Measurements from ENCODE around the gene FOXO3.
"Not testable (repeated sequence)": the region's sequence is repeated elsewhere in the genome, so short reads cannot be mapped to it uniquely, and the experiment has no call there.

DNA sequence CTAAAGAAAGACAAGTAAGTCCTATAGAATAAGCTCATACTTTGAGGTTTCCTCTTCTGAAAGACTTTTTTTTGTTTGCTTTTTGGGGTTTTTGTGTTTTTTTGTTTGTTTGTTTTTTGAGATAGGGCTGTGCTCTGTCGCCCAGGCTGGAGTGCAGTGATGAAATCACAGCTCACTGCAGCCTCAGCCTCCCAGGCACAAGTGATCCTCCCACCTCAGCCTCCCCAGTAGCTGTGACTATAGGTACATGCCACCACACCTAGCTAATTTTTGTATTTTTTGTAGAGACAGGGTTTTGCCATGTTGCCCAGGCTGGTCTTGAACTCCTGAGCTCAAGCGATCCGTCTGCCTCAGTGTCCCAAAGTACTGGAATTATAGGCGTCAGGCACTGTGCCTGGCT is 98.1 kb downstream of the FOXO3 start:
- TF ChIP-seq, protein P1, sequence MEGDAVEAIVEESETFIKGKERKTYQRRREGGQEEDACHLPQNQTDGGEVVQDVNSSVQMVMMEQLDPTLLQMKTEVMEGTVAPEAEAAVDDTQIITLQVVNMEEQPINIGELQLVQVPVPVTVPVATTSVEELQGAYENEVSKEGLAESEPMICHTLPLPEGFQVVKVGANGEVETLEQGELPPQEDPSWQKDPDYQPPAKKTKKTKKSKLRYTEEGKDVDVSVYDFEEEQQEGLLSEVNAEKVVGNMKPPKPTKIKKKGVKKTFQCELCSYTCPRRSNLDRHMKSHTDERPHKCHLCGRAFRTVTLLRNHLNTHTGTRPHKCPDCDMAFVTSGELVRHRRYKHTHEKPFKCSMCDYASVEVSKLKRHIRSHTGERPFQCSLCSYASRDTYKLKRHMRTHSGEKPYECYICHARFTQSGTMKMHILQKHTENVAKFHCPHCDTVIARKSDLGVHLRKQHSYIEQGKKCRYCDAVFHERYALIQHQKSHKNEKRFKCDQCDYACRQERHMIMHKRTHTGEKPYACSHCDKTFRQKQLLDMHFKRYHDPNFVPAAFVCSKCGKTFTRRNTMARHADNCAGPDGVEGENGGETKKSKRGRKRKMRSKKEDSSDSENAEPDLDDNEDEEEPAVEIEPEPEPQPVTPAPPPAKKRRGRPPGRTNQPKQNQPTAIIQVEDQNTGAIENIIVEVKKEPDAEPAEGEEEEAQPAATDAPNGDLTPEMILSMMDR (IDR thresholded peaks at IDR 0.05): not testable (repeated sequence)
- not testable (repeated sequence) for TF ChIP-seq POLR2A, EP300 (IDR thresholded peaks at IDR 0.05)
